Heart left ventricle (tissue), 16 donors: ENCODE measurements around the gene CTNNA3. TPM values are rescaled to one million over a fixed set of nuclear protein-coding genes. Genes with fewer than 3 reads are reported as not detected.

Source experiments
- ATAC-seq, 4 donors: fragments of 200-7000 bp; cut with Tn5 transposase; one replicate each; pipeline ENCODE4 v1.9.1; 2020 to 2022; ENCODE audit warnings: moderate library complexity in 4 of 4, mild to moderate bottlenecking in 3 of 4, moderate number of reproducible peaks in 1 of 4
- DNase-seq, 5 donors: peaks; one replicate each; pipeline ENCODE4 v3.0.0-alpha.2; 2020
- H3K27ac ChIP-seq, 12 donors: fragments of 200-600 bp; sonication (generic) in 4 of 12; one replicate each; pipeline versions ENCODE4 v1.5.0 to v1.8.0; 2016 to 2022; ENCODE audit warnings: mild to moderate bottlenecking in 2 of 12
- H3K27me3 ChIP-seq, 9 donors: fragments of 200-600 bp; sonication (generic) in 2 of 9; one replicate each; pipeline versions ENCODE4 v1.5.1 to v1.8.0; 2016 to 2022; ENCODE audit warnings: mild to moderate bottlenecking in 3 of 9
- H3K36me3 ChIP-seq, 9 donors: fragments of 200-600 bp; sonication (generic) in 2 of 9; one replicate each; pipeline versions ENCODE4 v1.5.0 to v1.8.0; 2018 to 2022; ENCODE audit warnings: mild to moderate bottlenecking in 2 of 9
- H3K4me1 ChIP-seq, 12 donors: fragments of 200-600 bp; sonication (generic) in 4 of 12; one replicate each; pipeline versions ENCODE4 v1.5.0 to v1.8.0; 2016 to 2022; ENCODE audit warnings: mild to moderate bottlenecking in 3 of 12
- H3K4me3 ChIP-seq, 12 donors: fragments of 200-600 bp; sonication (generic) in 4 of 12; one replicate each; pipeline versions ENCODE4 v1.5.0 to v1.8.0; 2017 to 2022; ENCODE audit warnings: mild to moderate bottlenecking in 9 of 12, moderate library complexity in 4 of 12
- H3K9me3 ChIP-seq, 12 donors: fragments of 200-600 bp; sonication (generic) in 4 of 12; one replicate each; pipeline versions ENCODE4 v1.5.0 to v1.8.0; 2016 to 2022; ENCODE audit warnings: mild to moderate bottlenecking in 1 of 12
- CTCF ChIP-seq, 12 donors: fragments of 200-600 bp; sonication (generic) in 4 of 12; IDR thresholded peaks; one replicate each; pipeline versions ENCODE4 v1.5.0 to v1.8.0; 2018 to 2022; ENCODE audit warnings: antibody characterized with exemption in 12 of 12, mild to moderate bottlenecking in 5 of 12
- POLR2A ChIP-seq, 2 donors: fragments of 450-650 bp; IDR thresholded peaks; one replicate each; pipeline ENCODE4 v1.6.1; 2017; ENCODE audit warnings: antibody characterized with exemption in 2 of 2, mild to moderate bottlenecking in 2 of 2, moderate library complexity in 2 of 2
- whole genome bisulfite sequencing, 4 donors: extraction: QIAGEN DNeasy Blood & Tissue Kit in 2 of 4; methylation state at CpG; one replicate each; pipeline versions ENCODE4 v1.1.5 to v1.1.7; 2013 to 2018; 5-methylcytosine and 5-hydroxymethylcytosine counted together
- intact Hi-C, 10 donors: fragments of 100-400 bp; cut with DNase I; formaldehyde crosslinking; loops; one replicate each; pipeline versions ENCODE4 v1.11.1 to v1.14.2; 2022
- polyA plus RNA-seq, 2 donors: library from polyadenylated mRNA; stranded (reverse); fragments of 200-250 nt; gene quantifications; one replicate each; pipeline ENCODE4 v1.2.3, GENCODE V29; 2013
- total RNA-seq, 9 donors: library from RNA; depleted of rRNA in 2 of 9; stranded (reverse); fragments of >200 nt in 2 of 9; fragmentation: NEBNext Ultra II Directional in 3 of 9; extraction: Animal tissue kit (Norgen Biotek cat#: 25700) in 3 of 9; gene quantifications; one replicate each; pipeline versions ENCODE4 v1.1.0 to v1.2.4, GENCODE V29; 2016 to 2023
- donor health status: ischemic (EF 13 %, LVEDD 7.1; RV severe dilation, severe dysfunction).
- donor health status: healthy with polysubstance abuse.
- donor health status: DM: no; HTN: yes; CAD: no.
- donor health status: DM: no; HTN: no; CAD: no.
- donor health status: ischemic (EF 25% LVEDD 6.9; RV normal size, moderate dysfunction).
- donor health status: ischemic (EF 25% LVEDD 5.7; RV mildly dilated, moderate dysfunction).
- donor health status: healthy.
- donor health status: DM: yes; HTN: yes; CAD: no.
- donor health status: ischemic (EF 35%, LVEDD 5.7; RV mildly dilated, moderate dysfunction).
- donor health status: nonischemic (EF 11% LVEDD 7.7; RV severe dilation, severe dysfunction).
- donor health status: DM: yes; HTN: yes; CAD: no.
- donor health status: PGD.
- donor health status: ischemic (EF 29% LVEDD 5.4; RV normal size, mild dysfunction).
- donor health status: nonischemic (EF 23%, LVEDD 6.1; RV moderate dilation, normal function).

CTNNA3 gene
- total and polyA plus RNA-seq, 11 donors: 4.8 to 200 (median 99.0) TPM

- no peak for ATAC-seq
- Histone ChIP-seq H3K4me1 (peaks cover 0 to 6% (median 0%) of the 10 kb centered on the region in 12 donors), H3K27me3 (no peaks in the 10 kb centered on the region), H3K27ac (no peak overlapping the region), H3K36me3 (no peaks in the 10 kb centered on the region), H3K9me3 (no peaks in the 10 kb centered on the region), H3K4me3 (no peak overlapping the region)
- no peak for DNase-seq
- intact Hi-C loops: no loop called here
- no peak for TF ChIP-seq POLR2A (IDR thresholded peaks at IDR 0.05)
- TF ChIP-seq CTCF (IDR thresholded peaks at IDR 0.05): no peak
- 87 to 93% (median 92%) methylated on average over 4 of the region's 4 CpGs for WGBS, 4 donors
Observed at GRCh38 chr10:67280405-67280804, 415.6 kb downstream of the CTNNA3 start.

GRCh38 chr10:67277402-67277801, 418.6 kb downstream of the CTNNA3 start:
- H3K27me3 ChIP-seq: no peaks in the 10 kb centered on the region
- no peak for ATAC-seq
- no peaks in the 10 kb centered on the region for H3K4me1 ChIP-seq
- intact Hi-C loops: no loop called here
- TF ChIP-seq POLR2A (IDR thresholded peaks at IDR 0.05) (no peak), CTCF (IDR thresholded peaks at IDR 0.05) (no peak)
- no peaks in the 10 kb centered on the region for H3K36me3 ChIP-seq
- 51 to 67% (median 52%) methylated on average over 2 of the region's 2 CpGs for WGBS, 4 donors
- no peak for DNase-seq
- no peaks in the 10 kb centered on the region for H3K9me3 ChIP-seq
- H3K4me3 ChIP-seq: no peak overlapping the region
- H3K27ac ChIP-seq: no peak overlapping the region

GRCh38 chr10:67269828-67270227, 426.2 kb downstream of the CTNNA3 start:
- no peak for ATAC-seq
- no peak overlapping the region for H3K4me3 ChIP-seq
- DNase-seq: no peak
- no peak for TF ChIP-seq CTCF (IDR thresholded peaks at IDR 0.05)
- TF ChIP-seq POLR2A (IDR thresholded peaks at IDR 0.05): no peak
- H3K4me1 ChIP-seq: no peaks in the 10 kb centered on the region
- H3K27ac ChIP-seq: no peak overlapping the region
- WGBS, 4 donors: 77 to 79% (median 78%) methylated on average over 3 of the region's 3 CpGs
- no peaks in the 10 kb centered on the region for H3K27me3 ChIP-seq
- intact Hi-C loops: no loop called here
- no peaks in the 10 kb centered on the region for H3K9me3 ChIP-seq
- no peaks in the 10 kb centered on the region for H3K36me3 ChIP-seq

- WGBS, 4 donors: 86 to 96% (median 95%) methylated on average over 5 of the region's 5 CpGs
- TF ChIP-seq POLR2A (IDR thresholded peaks at IDR 0.05) (no peak), CTCF (IDR thresholded peaks at IDR 0.05) (no peak)
- DNase-seq (no peak), ATAC-seq (no peak)
- Histone ChIP-seq H3K27ac (no peak overlapping the region), H3K27me3 (no peaks in the 10 kb centered on the region), H3K4me1 (no peaks in the 10 kb centered on the region), H3K9me3 (no peaks in the 10 kb centered on the region), H3K36me3 (no peaks in the 10 kb centered on the region), H3K4me3 (no peak overlapping the region)
- intact Hi-C loops: no loop called here
Observed at GRCh38 chr10:67268146-67268545, 427.8 kb downstream of the CTNNA3 start.
